Gastrocnemius medialis (tissue), 4 donors: ENCODE measurements around the gene PTMS. TPM values are rescaled to one million over a fixed set of nuclear protein-coding genes. Genes with fewer than 3 reads are reported as not detected.

ENCODE experiments used
- ATAC-seq, 2 donors: fragments of 150-250 bp; one replicate each; pipeline ENCODE4 v1.9.1; 2016
- DNase-seq, 2 donors: peaks; one replicate each; pipeline ENCODE4 v3.0.0-alpha.2; 2019
- H3K27ac ChIP-seq, 4 donors: fragments of 200-600 bp; sonication (generic); 1 replicate in 1 of 4; 2 replicates in 3 of 4; pipeline ENCODE4 v1.5.1; 2016 to 2018; ENCODE audit warnings: mild to moderate bottlenecking in 2 of 4, moderate library complexity in 1 of 4
- H3K27me3 ChIP-seq, 3 donors: fragments of 200-600 bp; sonication (generic) in 2 of 3; 1 replicate in 1 of 3; 2 replicates in 2 of 3; pipeline versions ENCODE4 v1.5.1 to v1.6.0; 2016 to 2019; ENCODE audit warnings: mild to moderate bottlenecking in 1 of 3, moderate library complexity in 1 of 3
- H3K36me3 ChIP-seq, 2 donors: fragments of 200-600 bp; sonication (generic) in 1 of 2; one replicate each; pipeline ENCODE4 v1.5.1; 2017 to 2018
- H3K4me1 ChIP-seq, 2 donors: fragments of 200-600 bp; sonication (generic) in 1 of 2; one replicate each; pipeline ENCODE4 v1.5.1; 2016 to 2017; ENCODE audit warnings: mild to moderate bottlenecking in 2 of 2
- H3K4me3 ChIP-seq, 4 donors: fragments of 200-600 bp; sonication (generic) in 3 of 4; 1 replicate in 1 of 4; 2 replicates in 3 of 4; pipeline ENCODE4 v1.5.1; 2016 to 2019; ENCODE audit warnings: mild to moderate bottlenecking in 2 of 4
- H3K9me3 ChIP-seq, 3 donors: fragments of 200-600 bp; sonication (generic) in 2 of 3; 1 replicate in 1 of 3; 2 replicates in 2 of 3; pipeline ENCODE4 v1.5.1; 2016 to 2019
- POLR2A ChIP-seq, 2 donors: fragments of 450-650 bp; IDR thresholded peaks; one replicate each; pipeline ENCODE4 v1.6.1; 2017; ENCODE audit warnings: antibody characterized with exemption in 2 of 2, mild to moderate bottlenecking in 2 of 2, moderate library complexity in 2 of 2
- in situ Hi-C, 4 donors: fragments of 200-750 bp; cut with MboI; loops; one replicate each; pipeline versions ENCODE4 v1.15.0 to v1.8.0; 2017; ENCODE audit warnings: low sequenced_read_pairs in 4 of 4
- intact Hi-C: fragments of 100-400 bp; cut with DNase I; formaldehyde crosslinking; loops from one replicate; pipeline ENCODE4 v1.15.1; 2023; ENCODE audit warnings: low total_unique reads
- total RNA-seq, 4 donors: library from RNA; depleted of rRNA; stranded (reverse); fragments of >200 nt; gene quantifications; one replicate each; pipeline versions ENCODE4 v1.1.0 to v1.2.3, GENCODE V29; 2016
- TF ChIP-seq, protein P1 (sequence below), 5 experiments: fragments of 450-650 bp in 3 of 5; fragments of 200-600 bp in 2 of 5; sonication (generic) in 2 of 5; IDR thresholded peaks in 4 of 5; conservative IDR thresholded peaks in 1 of 5; 1 replicate in 4 of 5; 2 replicates in 1 of 5; pipeline ENCODE4 v1.5.1; 2016 to 2019; ENCODE audit warnings: antibody characterized with exemption in 5 of 5, mild to moderate bottlenecking in 3 of 5, moderate library complexity in 3 of 5

Gene PTMS
- total RNA-seq, 4 donors from 2014 or later, result 15.0 to 40.4 (median 31.5) TPM

DNA sequence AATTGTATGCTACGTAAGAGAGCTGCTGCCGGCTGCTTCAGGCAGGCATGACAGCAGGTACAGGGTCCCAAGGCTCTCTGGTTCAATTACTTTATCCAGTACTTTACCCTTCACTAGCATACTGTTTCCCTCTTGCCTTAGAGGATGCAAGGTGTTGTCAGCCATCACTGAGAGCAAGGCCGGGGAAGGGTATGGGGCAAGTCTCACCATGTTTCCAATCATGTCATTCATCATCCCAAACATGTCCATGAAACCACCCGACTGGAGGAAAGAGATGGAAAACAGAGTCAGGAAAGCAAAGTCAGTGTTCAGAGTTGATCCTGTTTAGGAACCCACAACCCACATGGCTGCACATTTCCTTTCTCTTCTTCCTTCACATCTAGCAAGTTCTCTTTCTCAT is 15.7 kb upstream of the PTMS start:
- in situ Hi-C loops, result no loop called here
- TF ChIP-seq, protein P1, sequence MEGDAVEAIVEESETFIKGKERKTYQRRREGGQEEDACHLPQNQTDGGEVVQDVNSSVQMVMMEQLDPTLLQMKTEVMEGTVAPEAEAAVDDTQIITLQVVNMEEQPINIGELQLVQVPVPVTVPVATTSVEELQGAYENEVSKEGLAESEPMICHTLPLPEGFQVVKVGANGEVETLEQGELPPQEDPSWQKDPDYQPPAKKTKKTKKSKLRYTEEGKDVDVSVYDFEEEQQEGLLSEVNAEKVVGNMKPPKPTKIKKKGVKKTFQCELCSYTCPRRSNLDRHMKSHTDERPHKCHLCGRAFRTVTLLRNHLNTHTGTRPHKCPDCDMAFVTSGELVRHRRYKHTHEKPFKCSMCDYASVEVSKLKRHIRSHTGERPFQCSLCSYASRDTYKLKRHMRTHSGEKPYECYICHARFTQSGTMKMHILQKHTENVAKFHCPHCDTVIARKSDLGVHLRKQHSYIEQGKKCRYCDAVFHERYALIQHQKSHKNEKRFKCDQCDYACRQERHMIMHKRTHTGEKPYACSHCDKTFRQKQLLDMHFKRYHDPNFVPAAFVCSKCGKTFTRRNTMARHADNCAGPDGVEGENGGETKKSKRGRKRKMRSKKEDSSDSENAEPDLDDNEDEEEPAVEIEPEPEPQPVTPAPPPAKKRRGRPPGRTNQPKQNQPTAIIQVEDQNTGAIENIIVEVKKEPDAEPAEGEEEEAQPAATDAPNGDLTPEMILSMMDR (IDR thresholded peaks at IDR 0.05 in 4 of 5, conservative IDR thresholded peaks at IDR 0.05 in 1 of 5), result no peak
- TF ChIP-seq POLR2A (IDR thresholded peaks at IDR 0.05), result no peak
- Histone ChIP-seq H3K9me3 (no peaks in the 10 kb centered on the region), H3K4me1 (peaks cover 10 to 16% of the 10 kb centered on the region in 2 donors), H3K27me3 (no peaks in the 10 kb centered on the region), H3K27ac (no peak overlapping the region), H3K36me3 (peaks cover 2 to 56% of the 10 kb centered on the region in 2 donors), H3K4me3 (no peak overlapping the region)
- DNase-seq (no peak), ATAC-seq (no peak)
- intact Hi-C loops, result loop anchor here (5.0 kb wide), 2 partner anchors 77 to 267 kb away; partner anchors contain the start of genes LPCAT3 and P3H3

DNA sequence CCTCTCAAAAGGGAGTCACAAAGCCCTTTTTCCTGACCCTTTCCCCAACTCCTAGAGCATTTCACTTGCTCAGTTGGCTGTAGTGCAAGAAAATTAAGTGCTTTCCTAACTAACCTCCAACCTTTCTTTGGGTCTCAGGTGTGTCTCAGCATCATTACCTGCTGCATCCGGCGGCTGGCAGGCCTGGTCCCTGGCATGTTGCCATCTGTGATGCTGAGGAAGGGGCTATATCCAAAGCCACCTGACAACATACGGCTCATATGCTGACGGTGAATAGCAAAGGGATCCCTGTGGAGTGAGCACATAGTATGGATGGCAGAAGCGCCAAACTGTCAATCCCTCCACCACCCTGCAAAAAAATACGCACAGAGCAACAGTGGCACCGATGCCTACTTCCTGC is 14.4 kb upstream of the PTMS start:
- no peaks in the 10 kb centered on the region for H3K9me3 ChIP-seq
- peaks cover 10 to 12% of the 10 kb centered on the region in 2 donors for H3K4me1 ChIP-seq
- intact Hi-C loops (loop anchor here (5.0 kb wide), 2 partner anchors 76 to 266 kb away; partner anchors contain the start of genes LPCAT3 and P3H3), in situ Hi-C loops (no loop called here)
- H3K27me3 ChIP-seq, result no peaks in the 10 kb centered on the region
- H3K36me3 ChIP-seq, result peaks cover 2 to 53% of the 10 kb centered on the region in 2 donors
- no peak for TF ChIP-seq POLR2A (IDR thresholded peaks at IDR 0.05)
- TF ChIP-seq, protein P1 (IDR thresholded peaks at IDR 0.05 in 4 of 5, conservative IDR thresholded peaks at IDR 0.05 in 1 of 5), result no peak
- DNase-seq, result no peak
- H3K4me3 ChIP-seq, result peak overlapping the region; percentile 67 to 95 (median 92)
- H3K27ac ChIP-seq, result peak overlapping the region; percentile 89 to 100 (median 98)
- no peak for ATAC-seq

DNA sequence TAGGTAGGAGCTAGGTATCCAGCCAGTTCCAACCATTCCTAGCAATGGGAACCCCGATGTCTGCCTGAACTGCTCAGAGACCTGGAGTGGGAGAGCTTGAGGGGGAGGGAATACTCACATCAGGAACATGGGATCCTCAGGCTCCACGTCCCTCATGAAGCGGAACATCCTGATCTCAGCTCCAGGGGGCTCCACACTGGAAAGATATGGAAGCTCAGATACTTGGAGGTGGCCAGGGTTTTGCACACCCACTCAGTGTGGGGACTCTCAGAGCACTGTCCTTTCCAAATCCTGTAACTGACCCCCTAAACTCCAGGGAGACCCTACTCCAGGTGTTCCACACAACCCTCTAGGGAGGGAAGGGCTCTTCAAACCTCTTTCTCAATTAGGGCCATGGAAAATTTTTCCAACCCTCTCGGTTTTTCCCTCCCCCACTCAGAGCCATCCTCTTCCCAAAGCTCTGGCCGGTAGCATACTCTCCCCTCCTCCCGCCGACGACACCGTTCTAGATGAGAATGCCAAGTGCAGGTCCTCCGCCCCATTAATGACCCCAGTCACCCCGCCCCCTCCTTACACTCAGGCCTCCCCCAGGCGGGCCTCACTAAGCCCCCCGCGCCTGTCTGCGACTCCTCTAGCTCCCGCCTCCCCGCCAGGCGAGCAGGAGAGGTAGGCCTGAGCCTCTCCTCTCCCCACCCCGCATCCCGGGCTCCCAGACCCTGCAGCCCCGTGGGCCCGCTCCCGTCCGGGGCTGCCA is 13.8 kb upstream of the PTMS start:
- Histone ChIP-seq H3K4me3 (peak overlapping the region; percentile 67 to 95 (median 92)), H3K27ac (peak overlapping the region; percentile 89 to 100 (median 98)), H3K4me1 (peaks cover 10 to 12% of the 10 kb centered on the region in 2 donors), H3K9me3 (no peaks in the 10 kb centered on the region), H3K27me3 (no peaks in the 10 kb centered on the region), H3K36me3 (peaks cover 2 to 47% of the 10 kb centered on the region in 2 donors)
- peak; percentile 3 to 4 for ATAC-seq
- in situ Hi-C loops, result no loop called here
- no peak for TF ChIP-seq POLR2A (IDR thresholded peaks at IDR 0.05)
- TF ChIP-seq, protein P1 (IDR thresholded peaks at IDR 0.05 in 4 of 5, conservative IDR thresholded peaks at IDR 0.05 in 1 of 5), result peak in 1 of 5 experiments; percentile 25
- intact Hi-C loops, result loop anchor here (5.0 kb wide), 2 partner anchors 75 to 265 kb away; partner anchors contain the start of genes LPCAT3 and P3H3
- DNase-seq, result peak in 1 of 2 donors; percentile 43

DNA sequence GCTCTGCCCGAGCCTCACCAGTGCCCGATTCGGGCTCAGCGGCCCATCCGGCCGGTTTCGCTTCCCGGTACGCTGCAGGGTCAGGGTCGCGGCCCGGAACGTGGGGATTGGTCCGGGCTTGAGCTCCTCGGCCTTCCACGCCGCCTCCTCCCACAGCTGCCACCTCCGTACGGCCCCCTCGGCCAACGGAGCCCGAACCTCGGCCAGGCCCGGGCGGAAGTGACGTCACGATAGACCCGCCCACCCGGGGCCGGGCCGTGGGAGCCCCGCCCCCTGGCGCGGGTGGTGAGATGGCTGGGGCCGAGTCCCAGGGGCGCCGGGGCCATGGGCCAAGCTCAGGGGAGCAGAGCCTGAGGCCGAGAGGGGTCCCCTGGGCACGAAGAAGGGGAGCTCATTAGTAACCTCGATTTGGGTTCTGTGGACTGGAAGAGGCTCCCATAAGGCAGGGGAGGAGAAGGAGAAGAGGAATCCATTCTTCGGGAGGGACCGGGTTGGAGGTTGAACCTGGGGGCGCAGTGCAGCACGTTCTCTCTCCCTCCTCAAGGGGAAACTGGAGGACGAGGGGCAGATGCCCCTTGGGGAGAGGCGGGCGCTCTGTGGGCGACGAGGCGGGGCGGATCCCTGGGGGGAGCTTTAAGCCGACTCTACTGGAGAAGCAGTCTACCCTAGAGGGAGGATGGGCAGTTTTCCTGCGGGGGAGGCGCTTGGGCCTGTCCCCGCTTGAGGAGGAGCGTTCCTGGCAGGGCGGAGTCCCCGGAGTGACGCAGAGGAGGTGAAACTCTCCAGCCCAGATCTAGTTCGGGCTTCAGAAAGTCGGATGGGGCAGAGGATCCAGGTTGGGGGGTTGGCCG is 13.0 kb upstream of the PTMS start, which contains the start of gene MLF2:
Gene MLF2, minus strand, starts transcription at position 221 of the 851 bp plus-strand sequence. CDS start 807 bp downstream, outside the sequence.
- intact Hi-C loops (loop anchor here (1.0 to 5.0 kb wide), 8 partner anchors 13 to 264 kb away; partner anchors contain the start of genes CDCA3, COPS7A, LPCAT3 and P3H3), in situ Hi-C loops (no loop called here)
- peak; percentile 98 to 99 for DNase-seq
- TF ChIP-seq POLR2A (IDR thresholded peaks at IDR 0.05), result peak; percentile 93 to 94
- TF ChIP-seq, protein P1 (IDR thresholded peaks at IDR 0.05 in 4 of 5, conservative IDR thresholded peaks at IDR 0.05 in 1 of 5), result peak in 1 of 5 experiments; percentile 98
- peak; percentile 95 to 97 for ATAC-seq
- no peaks in the 10 kb centered on the region for H3K27me3 ChIP-seq
- peak within 1 kb of the TSS; percentile 67 to 95 (median 92) for H3K4me3 ChIP-seq
- peak within 1 kb of the TSS; percentile 89 to 100 (median 98) for H3K27ac ChIP-seq
- H3K9me3 ChIP-seq, result no peaks in the 10 kb centered on the region
- peaks cover 10 to 12% of the 10 kb centered on the region in 2 donors for H3K4me1 ChIP-seq
- peaks cover 2 to 39% of the 10 kb centered on the region in 2 donors for H3K36me3 ChIP-seq
